Medulla oblongata (tissue), 1 donor: Measurements from ENCODE around the gene ELMOD1.
"Not testable (repeated sequence)": the region's sequence is repeated elsewhere in the genome, so short reads cannot be mapped to it uniquely, and the experiment has no call there.

Experiments
- DNase-seq: peaks from one replicate; pipeline ENCODE4 v3.0.0-alpha.2; 2015; ENCODE audit errors: extremely low spot score

Gene ELMOD1

GRCh38 chr11:107590460-107591377 is at the start of gene ELMOD1:
Gene ELMOD1, plus strand, starts transcription at chr11:107591147. Its CDS starts 27,043 bp downstream, at chr11:107618190.
- peak; percentile 24 for DNase-seq

DNA sequence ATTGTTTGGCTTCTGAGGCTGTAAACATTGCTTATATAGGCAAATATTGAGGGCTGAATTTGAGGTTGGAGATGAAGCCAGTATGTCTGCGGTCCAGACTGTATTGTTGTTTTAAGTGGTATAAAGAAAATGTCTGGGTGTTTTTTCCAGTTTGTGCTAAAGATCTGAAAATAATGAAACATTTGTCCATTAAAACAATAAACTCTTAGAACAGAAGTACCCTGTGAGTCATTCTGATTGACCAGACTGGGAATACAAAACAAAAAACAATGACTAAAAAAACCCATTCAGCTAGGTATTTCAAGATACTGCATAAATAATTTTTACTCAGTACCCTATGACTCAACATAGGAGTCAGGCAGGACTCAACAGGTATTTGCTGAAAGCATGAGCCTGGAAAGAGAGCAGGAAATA is 45.8 kb upstream of the ELMOD1 start:
- DNase-seq, result peak; percentile 33

DNA sequence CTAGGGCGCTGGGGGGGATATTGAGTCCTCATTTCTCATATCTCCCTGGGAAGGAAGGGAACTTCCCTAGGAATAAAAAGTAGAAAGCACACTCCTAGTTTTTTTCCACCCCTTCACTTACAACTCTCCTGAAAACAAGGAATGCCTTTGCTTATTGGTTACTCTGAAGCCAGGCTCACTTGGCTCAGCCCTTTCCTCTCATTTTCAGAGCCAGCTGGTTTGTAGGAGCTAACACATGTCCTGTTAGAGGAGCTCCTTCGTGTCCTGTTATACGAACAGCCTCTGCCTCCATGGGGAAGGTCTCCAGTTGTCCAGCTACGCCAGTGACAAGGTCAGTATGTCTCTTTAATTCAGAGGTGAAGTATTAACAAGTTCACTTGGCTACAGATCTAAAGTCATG is 43.0 kb upstream of the ELMOD1 start:
- DNase-seq, result peak; percentile 22

DNA sequence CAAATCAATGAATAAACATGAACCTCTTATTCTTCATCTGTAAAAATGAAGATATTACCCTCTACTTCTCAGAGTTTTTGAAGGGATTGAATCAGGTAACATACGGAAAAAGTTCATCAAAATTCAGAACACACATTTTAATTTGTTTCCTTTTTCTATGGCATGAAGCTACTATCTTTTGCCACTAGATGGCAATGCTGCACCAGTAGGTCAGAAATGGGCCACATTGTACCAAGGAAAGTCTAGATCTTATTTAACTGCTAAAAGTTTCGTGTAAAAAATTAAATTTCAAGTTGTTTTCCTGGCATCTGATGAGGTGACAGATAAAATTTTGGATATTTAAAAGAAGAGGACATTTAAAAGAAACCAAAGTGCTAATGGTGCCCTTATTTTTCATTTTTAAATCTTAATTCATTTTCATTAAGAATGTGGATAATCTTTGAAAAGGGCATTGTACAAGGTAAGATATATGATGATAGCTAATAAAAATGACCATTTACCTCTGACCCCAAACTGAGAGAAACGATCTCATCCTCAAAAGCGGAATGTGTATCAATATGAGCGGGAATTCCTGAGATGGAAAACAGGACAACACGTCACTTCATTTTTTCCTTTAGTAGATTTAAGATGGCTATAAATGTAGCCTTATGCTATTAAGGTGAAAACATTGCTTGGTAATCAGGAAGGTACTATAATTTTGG is 41.5 kb upstream of the ELMOD1 start:
- peak; percentile 74 for DNase-seq

DNA sequence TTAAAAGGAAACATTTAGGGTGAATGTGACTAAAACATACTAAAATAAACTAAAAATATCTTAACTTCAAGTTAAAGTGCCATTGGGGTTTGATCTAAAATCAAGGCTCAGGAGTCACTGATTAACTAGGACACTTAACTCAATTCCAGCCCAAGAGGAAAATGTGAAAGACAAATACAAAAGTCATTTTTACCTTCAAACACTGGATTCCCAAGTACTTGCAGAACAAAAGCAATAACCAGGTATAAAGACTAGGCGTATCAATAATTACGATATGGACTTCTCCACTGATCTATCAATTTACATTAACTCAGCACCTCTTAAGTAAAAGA is 41.0 kb upstream of the ELMOD1 start:
- no peak for DNase-seq

GRCh38 chr11:107550304-107550703 is 40.6 kb upstream of the ELMOD1 start:
- DNase-seq, result no peak

- no peak for DNase-seq
Measured at GRCh38 chr11:107561688-107562087, 29.3 kb upstream of the ELMOD1 start.

DNA sequence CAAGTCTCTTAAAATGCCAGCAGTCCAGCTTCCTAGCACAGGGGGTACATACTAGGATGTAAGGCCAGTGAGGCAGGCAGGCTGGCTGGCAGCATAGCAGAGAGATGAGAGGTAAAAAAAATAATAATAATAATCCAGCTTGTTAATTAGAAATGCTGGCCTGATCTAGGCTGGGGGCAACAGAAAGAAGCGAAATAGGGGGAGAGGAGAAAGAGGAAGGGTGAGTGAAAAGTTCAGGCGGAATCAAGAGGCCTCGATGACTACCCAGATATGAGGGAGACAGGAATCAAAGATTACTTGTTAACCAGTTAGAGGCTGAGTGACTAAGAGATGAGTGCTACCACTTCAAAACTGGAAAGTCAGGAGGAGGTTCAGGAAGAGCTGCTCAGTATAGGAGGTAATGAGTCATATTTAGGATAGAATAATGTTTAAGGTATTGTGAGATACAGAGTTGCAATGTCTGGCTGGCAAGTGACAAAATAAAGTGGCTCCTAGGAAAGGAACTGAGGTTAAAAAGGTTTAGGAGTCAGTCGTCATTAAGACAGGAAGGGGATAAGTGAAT is 28.2 kb upstream of the ELMOD1 start:
- DNase-seq, result no peak

- peak; percentile 45 for DNase-seq
Measured at GRCh38 chr11:107563702-107564101, 27.2 kb upstream of the ELMOD1 start.

DNA sequence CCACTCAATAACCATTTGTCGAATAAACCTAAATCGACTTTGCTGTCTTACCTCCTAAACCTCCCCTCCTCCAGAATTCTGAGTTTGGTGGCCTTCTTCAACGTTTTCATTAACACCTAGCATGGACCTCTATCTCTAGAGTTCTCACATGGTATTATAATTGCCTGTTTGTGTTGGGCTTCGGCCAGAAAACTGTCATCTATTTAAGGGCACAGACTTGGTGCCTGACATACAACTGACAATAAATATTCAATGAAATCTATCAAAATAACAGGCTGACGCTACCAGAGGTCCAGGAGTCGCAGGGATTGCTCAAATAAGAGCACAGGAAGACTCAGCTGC is 26.1 kb upstream of the ELMOD1 start:
- peak; percentile 21 for DNase-seq

GRCh38 chr11:107565219-107565937 is 25.6 kb upstream of the ELMOD1 start, which contains the start of gene ALKBH8:
Gene ALKBH8, minus strand, starts transcription at chr11:107565735. Its CDS starts 4,842 bp downstream, at chr11:107560893.
- DNase-seq, result peak; percentile 88

- DNase-seq, result not testable (repeated sequence)
Measured at GRCh38 chr11:107565955-107566501, 24.9 kb upstream of the ELMOD1 start.

DNA sequence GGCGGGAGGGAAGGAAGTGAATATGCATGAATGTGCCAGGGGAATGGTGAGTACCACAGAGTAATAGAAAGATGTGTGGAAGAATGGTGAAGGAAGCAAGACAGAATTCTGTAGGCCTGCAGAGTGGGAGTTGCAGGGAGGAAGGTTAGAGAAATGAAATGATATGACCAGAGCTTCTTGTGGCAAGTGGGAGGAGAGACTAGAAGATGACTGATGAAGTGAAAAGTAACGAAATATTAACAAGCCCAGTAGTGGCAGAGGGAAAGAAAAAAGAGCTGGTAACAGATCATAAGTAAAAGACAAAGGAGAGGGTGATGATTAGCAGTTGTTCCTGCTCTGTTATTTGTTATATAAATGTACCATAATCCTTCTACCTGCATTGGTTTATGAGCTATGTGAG is 24.4 kb upstream of the ELMOD1 start:
- no peak for DNase-seq

GRCh38 chr11:107567739-107568335 is 23.1 kb upstream of the ELMOD1 start:
- no peak for DNase-seq

DNA sequence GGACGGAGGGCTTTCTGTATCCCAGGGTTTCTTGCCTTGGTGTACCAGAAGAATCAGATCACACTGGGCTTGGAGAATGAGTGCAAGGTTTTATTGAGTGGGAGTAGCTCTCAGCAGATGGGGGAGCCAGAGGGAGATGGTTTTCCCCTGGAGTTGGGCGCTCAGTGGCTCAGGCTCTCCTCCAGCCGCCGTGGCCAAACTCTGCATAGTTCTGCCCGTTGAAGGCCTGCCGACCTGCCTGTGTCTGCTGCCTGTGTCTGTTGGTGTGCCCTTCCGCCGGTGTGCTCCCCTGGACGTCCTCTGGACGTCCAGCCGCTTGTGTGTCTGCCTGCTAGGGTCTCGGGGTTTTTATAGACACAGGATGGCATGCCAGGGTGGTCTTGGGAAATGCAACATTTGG is 20.9 kb upstream of the ELMOD1 start:
- no peak for DNase-seq

GRCh38 chr11:107573438-107573837 is 17.5 kb upstream of the ELMOD1 start:
- no peak for DNase-seq

DNA sequence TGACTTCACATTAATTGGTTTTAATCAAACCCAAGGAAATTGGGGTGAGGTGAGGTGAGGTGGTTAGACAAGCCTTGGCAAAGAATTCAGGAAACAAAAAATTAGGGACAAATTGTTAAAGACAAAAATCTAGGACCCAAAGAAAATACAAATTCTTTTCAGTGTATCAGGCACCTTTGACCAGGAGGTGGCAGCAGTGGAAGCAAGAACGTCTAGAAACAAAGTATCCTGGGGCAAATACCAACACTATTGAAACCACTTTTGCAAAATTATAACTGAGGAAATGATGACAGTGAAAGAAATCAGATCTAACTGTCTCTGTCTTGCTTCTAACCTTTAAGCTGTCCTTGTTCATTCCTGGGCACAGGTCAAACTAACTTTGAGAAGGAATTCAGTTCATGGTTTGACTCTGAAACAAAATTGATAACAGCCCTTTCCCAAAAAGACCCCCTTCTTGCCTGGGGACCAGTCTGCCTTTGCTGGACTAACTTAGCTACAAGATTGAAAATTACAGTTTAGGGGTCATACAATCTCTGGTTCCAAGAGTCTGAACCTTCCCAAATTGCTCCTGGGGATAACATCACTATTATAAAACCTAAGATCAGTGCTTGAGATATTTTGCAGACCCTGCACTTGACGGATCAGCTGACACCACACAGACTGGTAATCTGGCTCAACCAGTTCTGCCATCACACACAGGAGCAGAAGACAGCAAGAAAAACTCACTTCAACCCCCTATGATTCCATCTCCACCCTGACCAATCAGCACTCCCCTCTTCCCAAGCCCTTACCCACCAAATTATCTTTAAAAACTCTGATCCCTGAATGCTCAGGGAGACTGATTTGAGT is 14.2 kb upstream of the ELMOD1 start:
- peak; percentile 63 for DNase-seq

DNA sequence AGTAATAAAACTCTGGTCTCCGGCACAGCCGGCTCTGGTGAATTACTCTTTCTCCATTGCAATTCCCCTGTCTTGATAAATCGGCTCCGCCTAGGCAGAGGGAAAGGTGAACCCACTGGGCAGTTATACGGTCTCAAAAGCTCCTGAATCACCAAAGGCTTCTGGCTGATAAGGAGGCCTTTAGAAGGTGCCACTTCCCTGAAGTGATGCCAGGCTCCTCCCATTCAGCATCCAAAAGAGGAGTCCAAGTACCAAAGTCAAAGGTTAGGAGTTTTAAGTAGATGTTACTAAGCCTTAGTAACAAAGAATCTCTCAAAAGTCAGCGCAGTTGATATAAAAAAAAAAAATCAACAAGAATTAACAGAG is 13.6 kb upstream of the ELMOD1 start:
- no peak for DNase-seq

DNA sequence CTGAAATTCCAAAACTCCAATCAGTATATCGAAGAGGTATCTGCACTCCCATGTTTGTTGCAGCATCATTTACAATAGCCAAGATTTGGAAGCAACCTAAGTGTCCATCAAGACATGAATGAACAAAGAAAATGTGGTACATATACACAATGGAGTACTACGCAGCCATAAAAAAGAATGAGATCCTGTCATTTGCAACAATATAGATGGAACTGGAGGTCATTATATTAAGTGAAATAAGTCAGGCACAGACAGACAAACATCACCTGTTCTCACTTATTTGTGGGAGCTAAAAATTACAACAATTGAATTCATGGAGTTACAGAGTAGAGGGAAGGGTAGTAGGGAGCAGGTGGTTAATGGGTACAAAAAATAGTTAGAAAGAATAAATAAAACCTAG is 11.8 kb upstream of the ELMOD1 start:
- DNase-seq, result not testable (repeated sequence)

- DNase-seq, result no peak
Measured at GRCh38 chr11:107581147-107581546, 9.8 kb upstream of the ELMOD1 start.
